RWPE2 (cell line): ENCODE results near the gene GPS2.

ENCODE experiments used
- ATAC-seq: fragments of 200-7000 bp; cut with Tn5 transposase; 3 replicates; pipeline ENCODE4 v1.9.1; 2021; ENCODE audit warnings: low read depth
- DNase-seq: peaks from one replicate; pipeline ENCODE4 v3.0.0-alpha.2; 2020; ENCODE audit warnings: low spot score
- H3K27ac ChIP-seq: fragments of 450-650 bp; 2 replicates; pipeline ENCODE4 v1.5.1; 2017; ENCODE audit warnings: mild to moderate bottlenecking; ENCODE audit not compliant: poor library complexity, severe bottlenecking
- H3K27me3 ChIP-seq: fragments of 250-450 bp; sonication (Bioruptor Pico); 2 replicates; pipeline ENCODE4 v1.5.1; 2021; ENCODE audit warnings: mild to moderate bottlenecking, moderate library complexity; ENCODE audit not compliant: insufficient read depth, poor library complexity, severe bottlenecking
- H3K36me3 ChIP-seq: fragments of 250-450 bp; sonication (Bioruptor Pico); 2 replicates; pipeline ENCODE4 v1.5.1; 2020; ENCODE audit warnings: low read depth, mild to moderate bottlenecking, moderate library complexity
- H3K4me1 ChIP-seq: fragments of 250-450 bp; sonication (Bioruptor Pico); 2 replicates; pipeline ENCODE4 v1.5.1; 2021; ENCODE audit warnings: mild to moderate bottlenecking, moderate library complexity; ENCODE audit not compliant: insufficient read depth, poor library complexity, severe bottlenecking
- H3K4me3 ChIP-seq: fragments of 250-450 bp; sonication (Bioruptor Pico); 2 replicates; pipeline ENCODE4 v1.5.1; 2021; ENCODE audit warnings: mild to moderate bottlenecking, moderate library complexity; ENCODE audit not compliant: severe bottlenecking
- H3K9me3 ChIP-seq: fragments of 250-450 bp; sonication (Bioruptor Pico); 2 replicates; pipeline ENCODE4 v1.5.1; 2021; ENCODE audit warnings: mild to moderate bottlenecking, moderate library complexity; ENCODE audit not compliant: severe bottlenecking
- CTCF ChIP-seq: fragments of 450-650 bp; IDR thresholded peaks from one replicate; pipeline ENCODE4 v1.5.1; 2017; ENCODE audit warnings: mild to moderate bottlenecking, moderate library complexity; ENCODE audit not compliant: poor library complexity, severe bottlenecking

The GPS2 gene

GRCh38 chr17:7290166-7290565 is 25.0 kb downstream of the GPS2 start:
- H3K4me3 ChIP-seq = no peak overlapping the region
- no peaks in the 10 kb centered on the region for H3K36me3 ChIP-seq
- H3K9me3 ChIP-seq = no peaks in the 10 kb centered on the region
- no peak overlapping the region for H3K27ac ChIP-seq
- H3K27me3 ChIP-seq = no peaks in the 10 kb centered on the region
- no peak for DNase-seq
- H3K4me1 ChIP-seq = peaks cover 9% of the 10 kb centered on the region
- TF ChIP-seq CTCF = no peak
- no peak for ATAC-seq

DNA sequence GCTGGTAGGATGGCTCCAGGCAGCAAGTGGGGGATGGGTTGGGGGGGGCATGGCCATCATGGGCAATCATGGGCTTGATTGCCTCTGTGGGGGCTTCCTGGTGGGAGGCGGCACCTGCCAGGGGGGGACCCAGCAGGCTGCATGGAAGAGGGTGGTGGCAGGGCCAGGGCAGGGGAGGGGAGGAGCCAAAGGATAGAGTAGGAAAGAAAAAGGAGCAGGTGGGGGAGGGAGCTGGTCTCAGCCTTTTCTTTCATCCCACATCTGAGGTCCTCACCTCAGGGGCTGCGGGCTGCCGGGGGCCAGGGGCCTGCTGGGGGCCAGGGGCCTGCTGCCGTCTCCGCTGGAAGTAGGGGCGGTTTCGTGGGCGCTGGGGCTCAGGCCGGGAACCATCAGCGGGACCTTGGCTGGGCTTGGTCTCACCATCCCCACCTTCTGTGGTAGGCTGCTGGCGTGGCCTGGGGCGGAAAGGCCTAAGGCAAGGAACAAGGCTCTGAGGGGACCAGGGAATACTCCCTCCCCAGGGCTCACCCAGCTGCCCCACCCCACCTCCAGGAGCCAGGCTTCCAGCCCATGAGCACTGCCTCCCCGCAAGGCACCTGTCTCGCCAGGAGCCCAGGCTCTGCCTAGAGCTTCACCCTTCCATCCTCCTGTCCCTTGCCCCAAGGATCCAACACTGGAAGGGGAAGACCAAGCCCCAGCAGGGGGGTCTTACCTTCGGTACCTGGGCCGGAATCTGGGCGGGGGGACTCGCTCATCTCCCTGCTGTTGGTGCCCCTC is 25.7 kb downstream of the GPS2 start:
- H3K27me3 ChIP-seq = no peaks in the 10 kb centered on the region
- TF ChIP-seq CTCF = no peak
- H3K4me3 ChIP-seq = no peak overlapping the region
- no peaks in the 10 kb centered on the region for H3K9me3 ChIP-seq
- no peak for ATAC-seq
- no peak overlapping the region for H3K27ac ChIP-seq
- peaks cover 7% of the 10 kb centered on the region for H3K4me1 ChIP-seq
- DNase-seq = no peak
- no peaks in the 10 kb centered on the region for H3K36me3 ChIP-seq

- no peak overlapping the region for H3K27ac ChIP-seq
- H3K27me3 ChIP-seq = no peaks in the 10 kb centered on the region
- no peak for TF ChIP-seq CTCF
- H3K36me3 ChIP-seq = no peaks in the 10 kb centered on the region
- no peak overlapping the region for H3K4me3 ChIP-seq
- DNase-seq (no peak), ATAC-seq (no peak)
- H3K4me1 ChIP-seq = no peaks in the 10 kb centered on the region
- H3K9me3 ChIP-seq = no peaks in the 10 kb centered on the region
Observed at GRCh38 chr17:7285679-7286078, 29.5 kb downstream of the GPS2 start.

DNA sequence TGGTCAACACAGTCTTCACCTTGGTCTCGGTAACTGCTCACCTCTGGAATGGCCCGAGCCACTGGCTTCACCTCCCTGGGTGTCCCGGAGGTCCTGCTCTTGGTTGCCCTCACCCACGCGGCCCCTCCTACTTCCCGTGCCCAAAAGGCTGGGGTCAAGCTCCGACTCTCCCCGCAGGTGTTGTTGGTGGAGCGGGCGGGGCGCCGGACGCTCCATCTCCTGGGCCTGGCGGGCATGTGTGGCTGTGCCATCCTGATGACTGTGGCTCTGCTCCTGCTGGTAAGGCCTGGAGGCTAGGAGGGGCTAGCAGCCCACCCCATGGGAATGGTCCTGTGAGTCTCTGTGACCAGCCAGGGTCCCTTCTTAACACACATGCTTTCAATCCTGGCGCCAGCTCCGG is 30.2 kb downstream of the GPS2 start:
- Histone ChIP-seq H3K4me3 (no peak overlapping the region), H3K36me3 (no peaks in the 10 kb centered on the region), H3K27ac (no peak overlapping the region), H3K4me1 (peaks cover 5% of the 10 kb centered on the region), H3K27me3 (no peaks in the 10 kb centered on the region), H3K9me3 (no peaks in the 10 kb centered on the region)
- ATAC-seq = no peak
- TF ChIP-seq CTCF = no peak
- no peak for DNase-seq

DNA sequence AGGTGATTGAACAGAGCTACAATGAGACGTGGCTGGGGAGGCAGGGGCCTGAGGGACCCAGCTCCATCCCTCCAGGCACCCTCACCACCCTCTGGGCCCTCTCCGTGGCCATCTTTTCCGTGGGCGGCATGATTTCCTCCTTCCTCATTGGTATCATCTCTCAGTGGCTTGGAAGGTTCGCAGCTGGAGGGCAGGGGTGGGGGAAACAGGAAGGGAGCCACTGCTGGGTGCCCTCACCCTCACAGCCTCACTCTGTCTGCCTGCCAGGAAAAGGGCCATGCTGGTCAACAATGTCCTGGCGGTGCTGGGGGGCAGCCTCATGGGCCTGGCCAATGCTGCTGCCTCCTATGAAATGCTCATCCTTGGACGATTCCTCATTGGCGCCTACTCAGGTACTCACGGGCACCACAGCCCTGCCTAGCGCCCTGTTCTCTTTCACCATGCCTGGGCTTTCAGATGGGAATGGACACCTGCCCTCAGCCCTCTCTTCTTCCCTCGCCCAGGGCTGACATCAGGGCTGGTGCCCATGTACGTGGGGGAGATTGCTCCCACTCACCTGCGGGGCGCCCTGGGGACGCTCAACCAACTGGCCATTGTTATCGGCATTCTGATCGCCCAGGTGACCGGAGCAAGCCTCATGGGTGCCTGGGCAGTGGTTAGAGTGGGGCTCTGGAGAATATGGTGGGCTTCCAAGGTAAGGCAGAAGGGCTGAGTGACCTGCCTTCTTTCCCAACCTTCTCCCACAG is 31.5 kb downstream of the GPS2 start:
- ATAC-seq (no peak), DNase-seq (no peak)
- no peak overlapping the region for H3K4me3 ChIP-seq
- H3K27ac ChIP-seq = no peak overlapping the region
- H3K4me1 ChIP-seq = peaks cover 7% of the 10 kb centered on the region
- TF ChIP-seq CTCF = no peak
- H3K9me3 ChIP-seq = no peaks in the 10 kb centered on the region
- no peaks in the 10 kb centered on the region for H3K36me3 ChIP-seq
- no peaks in the 10 kb centered on the region for H3K27me3 ChIP-seq
